ENCODE data around the gene POU2F1.
A peak's percentile ranks its signal among the peaks of the same experiment; 100 is the strongest.

POU2F1 gene

DNA sequence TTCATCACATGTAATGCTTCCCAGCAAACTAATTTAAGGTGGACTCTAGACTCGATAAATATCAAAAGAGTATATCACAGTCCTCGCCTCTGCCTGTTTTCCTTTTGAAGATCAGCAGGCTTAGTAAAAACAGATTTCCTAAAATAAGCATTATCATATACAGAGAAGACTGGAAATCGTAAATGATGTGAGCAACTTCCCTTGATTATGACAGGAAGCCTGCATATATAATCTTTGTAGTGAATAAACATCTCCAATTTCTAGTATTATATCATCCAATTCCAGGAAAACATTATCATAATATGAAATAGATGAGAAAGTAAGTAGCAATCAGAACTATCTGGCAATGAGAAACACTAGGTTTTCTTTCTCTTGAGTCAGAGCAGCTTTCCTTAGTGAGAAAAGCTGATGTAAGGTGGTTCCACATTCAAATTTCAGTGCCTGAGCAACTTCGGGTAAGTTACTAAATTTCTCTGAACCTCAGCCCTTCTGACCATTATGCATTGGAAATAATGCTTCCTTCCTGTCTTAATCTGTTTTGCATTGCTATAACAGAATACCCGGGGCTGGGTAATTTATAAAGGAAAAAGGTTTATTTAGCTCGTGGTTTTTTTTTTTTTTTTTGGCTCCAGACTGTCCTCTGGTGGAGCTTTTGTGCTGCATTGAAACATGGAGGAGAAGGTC, 12.6 kb upstream of the POU2F1 start:
- POLR2A ChIA-PET = interaction anchor here (0.6 kb wide), 1 partner anchor 12 kb away, joined by 4 read pairs; the partner anchor contains the start of gene POU2F1
- no peak for DNase-seq (ENCODE audit: extremely low spot score)
- CTCF ChIA-PET = interaction anchor here (0.6 to 0.9 kb wide), 8 partner anchors 12 to 1199 kb away, joined by 3 to 4 read pairs (median 3); partner anchors contain the start of gene POU2F1
- TF ChIP-seq CTBP1 (IDR thresholded peaks at IDR 0.05; ENCODE audit: borderline replicate concordance) = no peak
- TF ChIP-seq ZNF384 (IDR thresholded peaks at IDR 0.05) = peak; percentile 89
- TF ChIP-seq, protein P1, sequence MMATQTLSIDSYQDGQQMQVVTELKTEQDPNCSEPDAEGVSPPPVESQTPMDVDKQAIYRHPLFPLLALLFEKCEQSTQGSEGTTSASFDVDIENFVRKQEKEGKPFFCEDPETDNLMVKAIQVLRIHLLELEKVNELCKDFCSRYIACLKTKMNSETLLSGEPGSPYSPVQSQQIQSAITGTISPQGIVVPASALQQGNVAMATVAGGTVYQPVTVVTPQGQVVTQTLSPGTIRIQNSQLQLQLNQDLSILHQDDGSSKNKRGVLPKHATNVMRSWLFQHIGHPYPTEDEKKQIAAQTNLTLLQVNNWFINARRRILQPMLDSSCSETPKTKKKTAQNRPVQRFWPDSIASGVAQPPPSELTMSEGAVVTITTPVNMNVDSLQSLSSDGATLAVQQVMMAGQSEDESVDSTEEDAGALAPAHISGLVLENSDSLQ (IDR thresholded peaks at IDR 0.05) = no peak

- TF ChIP-seq ZNF384 (IDR thresholded peaks at IDR 0.05) = no peak
- TF ChIP-seq ARNT (IDR thresholded peaks at IDR 0.05) = no peak
- TF ChIP-seq LEF1 (IDR thresholded peaks at IDR 0.05; ENCODE audit: borderline replicate concordance) = no peak
- no peak for TF ChIP-seq TARDBP (IDR thresholded peaks at IDR 0.05)
- TF ChIP-seq CTBP1 (IDR thresholded peaks at IDR 0.05; ENCODE audit: borderline replicate concordance) = no peak
- TF ChIP-seq NFRKB (IDR thresholded peaks at IDR 0.05) = no peak
- no peak for TF ChIP-seq SUZ12 (IDR thresholded peaks at IDR 0.05)
- TF ChIP-seq FOXA1 (IDR thresholded peaks at IDR 0.05) = no peak
- TF ChIP-seq ELF4 (IDR thresholded peaks at IDR 0.05) = no peak
- TF ChIP-seq, protein P1 (IDR thresholded peaks at IDR 0.05) = no peak
- TF ChIP-seq L3MBTL2 (conservative IDR thresholded peaks at IDR 0.05) = no peak
- TF ChIP-seq SP1 (IDR thresholded peaks at IDR 0.05) = no peak
- no peak for TF ChIP-seq HDGF (IDR thresholded peaks at IDR 0.05; ENCODE audit: borderline replicate concordance)
- no peak for TF ChIP-seq BHLHE40 (IDR thresholded peaks at IDR 0.05; ENCODE audit: borderline replicate concordance)
- TF ChIP-seq FOXK2 (IDR thresholded peaks at IDR 0.05) = no peak
- no peak for TF ChIP-seq FOXM1 (IDR thresholded peaks at IDR 0.05; ENCODE audit: borderline replicate concordance)
- CTCF ChIA-PET = interaction anchor here (0.6 to 0.9 kb wide), 8 partner anchors 12 to 1200 kb away, joined by 3 to 4 read pairs (median 3); partner anchors contain the start of gene POU2F1
- POLR2A ChIA-PET = interaction anchor here (0.6 kb wide), 1 partner anchor 12 kb away, joined by 4 read pairs; the partner anchor contains the start of gene POU2F1
- DNase-seq (ENCODE audit: extremely low spot score) = no peak
Observed at GRCh38 chr1:167208624-167208976, 12.1 kb upstream of the POU2F1 start.

DNA sequence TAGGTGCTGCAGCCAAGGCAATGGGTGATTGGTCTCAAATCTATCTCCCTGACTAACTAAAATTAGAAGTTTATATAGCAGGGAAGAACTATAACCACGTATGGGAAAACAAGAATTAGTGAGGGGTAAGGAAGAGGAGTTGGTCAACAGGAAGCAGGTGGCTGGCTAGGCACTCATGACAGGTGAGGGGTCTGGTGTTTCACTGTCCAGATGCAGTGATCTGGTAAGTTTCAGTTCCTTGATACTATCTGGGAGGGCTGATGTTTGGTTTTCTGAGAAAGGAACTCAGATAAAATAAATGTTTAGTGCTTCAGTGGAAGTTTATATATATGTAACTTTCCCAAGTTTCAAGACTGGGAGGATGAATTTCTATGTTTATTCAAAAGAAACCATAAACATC, 11.6 kb upstream of the POU2F1 start:
- CTCF ChIA-PET = interaction anchor here (0.6 kb wide), 2 partner anchors 46 to 54 kb away, joined by 3 read pairs; no protein-coding TSS in a partner anchor
- POLR2A ChIA-PET = interaction anchor here (0.6 to 3.2 kb wide), 2 partner anchors 11 kb away, joined by 4 to 25 read pairs; partner anchors contain the start of gene POU2F1

DNA sequence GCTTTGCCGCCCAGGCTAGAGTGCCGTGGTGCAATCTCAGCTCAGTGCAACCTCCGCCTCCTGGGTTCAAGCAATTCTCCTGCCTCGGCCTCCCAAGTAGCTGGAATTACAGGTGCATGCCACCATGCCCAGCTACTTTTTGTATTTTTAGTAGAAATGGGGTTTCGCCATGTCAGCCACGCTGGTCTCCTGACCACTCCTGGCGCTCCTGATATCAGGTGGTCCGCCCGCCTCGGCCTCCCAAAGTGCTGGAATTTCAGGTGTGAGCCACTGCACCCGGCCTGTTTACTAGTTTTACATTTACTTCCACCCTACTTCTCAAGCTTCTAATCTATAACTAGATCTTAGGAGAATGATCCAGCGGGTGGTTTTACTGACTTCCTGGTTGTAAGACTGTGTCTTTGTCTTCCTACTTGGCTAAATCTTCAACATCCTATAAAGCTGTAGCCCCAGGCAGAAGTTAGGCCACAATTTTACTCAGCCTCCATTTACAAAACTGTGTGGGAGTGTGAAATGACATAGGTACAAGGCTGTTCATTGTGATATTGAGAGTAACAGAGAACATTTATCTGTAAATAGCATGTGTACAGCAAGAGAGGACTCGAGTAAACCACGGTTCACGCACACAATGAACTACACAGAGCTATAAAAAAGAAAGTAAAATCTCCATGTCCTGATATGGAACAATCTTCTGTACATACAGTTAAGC, 9.6 kb upstream of the POU2F1 start:
- CTCF ChIA-PET = interaction anchor here (0.8 to 1.0 kb wide), 2 partner anchors 9 to 73 kb away, joined by 3 to 6 read pairs; no protein-coding TSS in a partner anchor
- no peak for TF ChIP-seq BHLHE40 (IDR thresholded peaks at IDR 0.05; ENCODE audit: borderline replicate concordance)
- TF ChIP-seq FOXM1 (IDR thresholded peaks at IDR 0.05; ENCODE audit: borderline replicate concordance) = no peak
- TF ChIP-seq ELF4 (IDR thresholded peaks at IDR 0.05) = no peak
- no peak for TF ChIP-seq NFRKB (IDR thresholded peaks at IDR 0.05)
- no peak for DNase-seq (ENCODE audit: extremely low spot score)
- POLR2A ChIA-PET = interaction anchor here (3.2 kb wide), 1 partner anchor 9 kb away, joined by 25 read pairs; the partner anchor contains the start of gene POU2F1

More for the DNA sequence above, 11.6 kb upstream of the POU2F1 start:
- DNase-seq (ENCODE audit: extremely low spot score) = no peak
- TF ChIP-seq TARDBP (IDR thresholded peaks at IDR 0.05) (no peak), ZNF384 (IDR thresholded peaks at IDR 0.05) (no peak), CTBP1 (IDR thresholded peaks at IDR 0.05; ENCODE audit: borderline replicate concordance) (no peak), FOXM1 (IDR thresholded peaks at IDR 0.05; ENCODE audit: borderline replicate concordance) (no peak), SUZ12 (IDR thresholded peaks at IDR 0.05) (no peak), HDGF (IDR thresholded peaks at IDR 0.05; ENCODE audit: borderline replicate concordance) (no peak), L3MBTL2 (conservative IDR thresholded peaks at IDR 0.05) (no peak), FOXK2 (IDR thresholded peaks at IDR 0.05) (no peak), ELF4 (IDR thresholded peaks at IDR 0.05) (no peak), LEF1 (IDR thresholded peaks at IDR 0.05; ENCODE audit: borderline replicate concordance) (no peak), NFRKB (IDR thresholded peaks at IDR 0.05) (no peak), SP1 (IDR thresholded peaks at IDR 0.05) (no peak), BHLHE40 (IDR thresholded peaks at IDR 0.05; ENCODE audit: borderline replicate concordance) (no peak), FOXA1 (IDR thresholded peaks at IDR 0.05) (no peak), ARNT (IDR thresholded peaks at IDR 0.05) (no peak)
- TF ChIP-seq, protein P1 (IDR thresholded peaks at IDR 0.05) = no peak

- no peak for DNase-seq (ENCODE audit: extremely low spot score)
- ChIA-PET CTCF (interaction anchor here (0.6 to 0.8 kb wide), 2 partner anchors 8 to 55 kb away, joined by 6 to 14 read pairs; no protein-coding TSS in a partner anchor), POLR2A (interaction anchor here (3.2 kb wide), 1 partner anchor 8 kb away, joined by 25 read pairs; the partner anchor contains the start of gene POU2F1)
- TF ChIP-seq BHLHE40 (IDR thresholded peaks at IDR 0.05; ENCODE audit: borderline replicate concordance) (no peak), CTBP1 (IDR thresholded peaks at IDR 0.05; ENCODE audit: borderline replicate concordance) (no peak), L3MBTL2 (conservative IDR thresholded peaks at IDR 0.05) (no peak), FOXM1 (IDR thresholded peaks at IDR 0.05; ENCODE audit: borderline replicate concordance) (no peak), HDGF (IDR thresholded peaks at IDR 0.05; ENCODE audit: borderline replicate concordance) (no peak), FOXK2 (IDR thresholded peaks at IDR 0.05) (no peak), TARDBP (IDR thresholded peaks at IDR 0.05) (no peak), ZNF384 (IDR thresholded peaks at IDR 0.05) (no peak), LEF1 (IDR thresholded peaks at IDR 0.05; ENCODE audit: borderline replicate concordance) (no peak), ARNT (IDR thresholded peaks at IDR 0.05) (no peak), SUZ12 (IDR thresholded peaks at IDR 0.05) (no peak), FOXA1 (IDR thresholded peaks at IDR 0.05) (no peak), NFRKB (IDR thresholded peaks at IDR 0.05) (no peak), SP1 (IDR thresholded peaks at IDR 0.05) (no peak), ELF4 (IDR thresholded peaks at IDR 0.05) (no peak)
- TF ChIP-seq, protein P1 (IDR thresholded peaks at IDR 0.05) = no peak
Observed at GRCh38 chr1:167212025-167212424, 8.7 kb upstream of the POU2F1 start.

All from HEK293T (cell line).